ENCODE measurements around the gene SULT1A2.
"Not testable (repeated sequence)": the region's sequence is repeated elsewhere in the genome, so short reads cannot be mapped to it uniquely, and the experiment has no call there.

- TF ChIP-seq CTCF, POLR2A (IDR thresholded peaks at IDR 0.05): not testable (repeated sequence)
Observed at GRCh38 chr16:28639959-28640358, 43.1 kb upstream of the SULT1A2 start.
